GM23248 (cell line): Measurements from ENCODE around the gene PPP6R2. TPM values are rescaled to one million over a fixed set of nuclear protein-coding genes. Genes with fewer than 3 reads are reported as not detected.

ENCODE experiments used
- DNase-seq: peaks from one replicate; pipeline ENCODE4 v3.0.0-alpha.2; 2015
- H2AFZ ChIP-seq: fragments of 200-600 bp; sonication (generic); 2 replicates; pipeline ENCODE4 v1.6.1; 2016; ENCODE audit warnings: antibody characterized with exemption
- H3F3A ChIP-seq: fragments of 200-600 bp; sonication (generic); 2 replicates; pipeline ENCODE4 v1.6.1; 2016; ENCODE audit warnings: mild to moderate bottlenecking, antibody characterized with exemption, mixed run types; ENCODE audit not compliant: insufficient read depth
- H3K27ac ChIP-seq: fragments of 200-600 bp; sonication (generic); 2 replicates; pipeline ENCODE4 v1.5.1; 2016; ENCODE audit warnings: mild to moderate bottlenecking
- H3K27me3 ChIP-seq: fragments of 200-600 bp; sonication (generic); replicated peaks from 2 replicates; pipeline ENCODE4 v1.6.1; 2016; ENCODE audit warnings: mild to moderate bottlenecking; ENCODE audit not compliant: insufficient read depth
- H3K36me3 ChIP-seq: fragments of 200-600 bp; sonication (generic); 2 replicates; pipeline ENCODE4 v1.6.1; 2016; ENCODE audit warnings: low read depth, mild to moderate bottlenecking
- H3K4me1 ChIP-seq: fragments of 200-600 bp; sonication (generic); 2 replicates; pipeline ENCODE4 v1.6.1; 2016; ENCODE audit warnings: mild to moderate bottlenecking; ENCODE audit not compliant: insufficient read depth
- H3K4me2 ChIP-seq: fragments of 200-600 bp; sonication (generic); one replicate; pipeline ENCODE4 v1.6.1; 2016; ENCODE audit warnings: mild to moderate bottlenecking; ENCODE audit not compliant: unreplicated experiment
- H3K4me3 ChIP-seq: fragments of 200-600 bp; sonication (generic); 2 replicates; pipeline ENCODE4 v1.5.1; 2016; ENCODE audit warnings: mild to moderate bottlenecking
- H3K79me2 ChIP-seq: fragments of 200-600 bp; sonication (generic); 2 replicates; pipeline ENCODE4 v1.6.1; 2016; ENCODE audit warnings: mild to moderate bottlenecking; ENCODE audit not compliant: insufficient read depth
- H3K9ac ChIP-seq: fragments of 200-600 bp; sonication (generic); 2 replicates; pipeline ENCODE4 v1.6.1; 2016; ENCODE audit warnings: mild to moderate bottlenecking
- H3K9me2 ChIP-seq: fragments of 200-600 bp; sonication (generic); 2 replicates; pipeline ENCODE4 v1.6.1; 2016; ENCODE audit warnings: mixed run types, mild to moderate bottlenecking, moderate library complexity; ENCODE audit not compliant: insufficient read depth
- H3K9me3 ChIP-seq: fragments of 200-600 bp; sonication (generic); one replicate; pipeline ENCODE4 v1.6.1; 2017; ENCODE audit warnings: low read depth
- H4K20me1 ChIP-seq: fragments of 200-600 bp; sonication (generic); 2 replicates; pipeline ENCODE4 v1.6.0; 2016; ENCODE audit not compliant: insufficient read depth
- EZH2 ChIP-seq: fragments of 200-600 bp; sonication (generic); IDR thresholded peaks from 2 replicates; pipeline ENCODE4 v1.6.1; 2018; ENCODE audit warnings: antibody characterized with exemption, mild to moderate bottlenecking; ENCODE audit not compliant: insufficient read depth, poor library complexity, severe bottlenecking
- EZH2phosphoT487 ChIP-seq: fragments of 200-600 bp; sonication (generic); IDR thresholded peaks from 2 replicates; pipeline ENCODE4 v1.6.1; 2018; ENCODE audit warnings: antibody characterized with exemption, moderate library complexity, mild to moderate bottlenecking, low read depth; ENCODE audit not compliant: insufficient read depth
- WGBS, 2 experiments: methylation state at CpG; one replicate each; pipeline ENCODE4 v1.1.6; 2015 to 2017; ENCODE audit warnings: low lambda C conversion rate in 2 of 2, low coverage in 1 of 2; ENCODE audit errors: missing lambda C conversion rate in 2 of 2; 5-methylcytosine and 5-hydroxymethylcytosine counted together
- in situ Hi-C: fragments of 300-500 bp; cut with MboI; formaldehyde crosslinking; loops from 2 replicates; pipeline ENCODE4 v1.15.0; 2020
- polyA plus RNA-seq: library from polyadenylated mRNA; unstranded; fragments of >200 nt; fragmentation: Nextera tagmentation; extraction: Ambion mirVana; gene quantifications from 2 replicates; pipeline ENCODE4 v1.2.1, GENCODE V29; 2016
- total RNA-seq: library from RNA; depleted of rRNA; stranded (reverse); fragments of >200 nt; shearing (Covaris generic); gene quantifications from 2 replicates; pipeline ENCODE4 v1.2.3, GENCODE V29; 2014; rRNA removed

PPP6R2 gene, protein sequence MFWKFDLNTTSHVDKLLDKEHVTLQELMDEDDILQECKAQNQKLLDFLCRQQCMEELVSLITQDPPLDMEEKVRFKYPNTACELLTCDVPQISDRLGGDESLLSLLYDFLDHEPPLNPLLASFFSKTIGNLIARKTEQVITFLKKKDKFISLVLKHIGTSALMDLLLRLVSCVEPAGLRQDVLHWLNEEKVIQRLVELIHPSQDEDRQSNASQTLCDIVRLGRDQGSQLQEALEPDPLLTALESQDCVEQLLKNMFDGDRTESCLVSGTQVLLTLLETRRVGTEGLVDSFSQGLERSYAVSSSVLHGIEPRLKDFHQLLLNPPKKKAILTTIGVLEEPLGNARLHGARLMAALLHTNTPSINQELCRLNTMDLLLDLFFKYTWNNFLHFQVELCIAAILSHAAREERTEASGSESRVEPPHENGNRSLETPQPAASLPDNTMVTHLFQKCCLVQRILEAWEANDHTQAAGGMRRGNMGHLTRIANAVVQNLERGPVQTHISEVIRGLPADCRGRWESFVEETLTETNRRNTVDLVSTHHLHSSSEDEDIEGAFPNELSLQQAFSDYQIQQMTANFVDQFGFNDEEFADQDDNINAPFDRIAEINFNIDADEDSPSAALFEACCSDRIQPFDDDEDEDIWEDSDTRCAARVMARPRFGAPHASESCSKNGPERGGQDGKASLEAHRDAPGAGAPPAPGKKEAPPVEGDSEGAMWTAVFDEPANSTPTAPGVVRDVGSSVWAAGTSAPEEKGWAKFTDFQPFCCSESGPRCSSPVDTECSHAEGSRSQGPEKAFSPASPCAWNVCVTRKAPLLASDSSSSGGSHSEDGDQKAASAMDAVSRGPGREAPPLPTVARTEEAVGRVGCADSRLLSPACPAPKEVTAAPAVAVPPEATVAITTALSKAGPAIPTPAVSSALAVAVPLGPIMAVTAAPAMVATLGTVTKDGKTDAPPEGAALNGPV
- total RNA-seq (50.0 and 58.4 TPM in 2 replicates), polyA plus RNA-seq (22.2 and 22.3 TPM in 2 replicates)

DNA sequence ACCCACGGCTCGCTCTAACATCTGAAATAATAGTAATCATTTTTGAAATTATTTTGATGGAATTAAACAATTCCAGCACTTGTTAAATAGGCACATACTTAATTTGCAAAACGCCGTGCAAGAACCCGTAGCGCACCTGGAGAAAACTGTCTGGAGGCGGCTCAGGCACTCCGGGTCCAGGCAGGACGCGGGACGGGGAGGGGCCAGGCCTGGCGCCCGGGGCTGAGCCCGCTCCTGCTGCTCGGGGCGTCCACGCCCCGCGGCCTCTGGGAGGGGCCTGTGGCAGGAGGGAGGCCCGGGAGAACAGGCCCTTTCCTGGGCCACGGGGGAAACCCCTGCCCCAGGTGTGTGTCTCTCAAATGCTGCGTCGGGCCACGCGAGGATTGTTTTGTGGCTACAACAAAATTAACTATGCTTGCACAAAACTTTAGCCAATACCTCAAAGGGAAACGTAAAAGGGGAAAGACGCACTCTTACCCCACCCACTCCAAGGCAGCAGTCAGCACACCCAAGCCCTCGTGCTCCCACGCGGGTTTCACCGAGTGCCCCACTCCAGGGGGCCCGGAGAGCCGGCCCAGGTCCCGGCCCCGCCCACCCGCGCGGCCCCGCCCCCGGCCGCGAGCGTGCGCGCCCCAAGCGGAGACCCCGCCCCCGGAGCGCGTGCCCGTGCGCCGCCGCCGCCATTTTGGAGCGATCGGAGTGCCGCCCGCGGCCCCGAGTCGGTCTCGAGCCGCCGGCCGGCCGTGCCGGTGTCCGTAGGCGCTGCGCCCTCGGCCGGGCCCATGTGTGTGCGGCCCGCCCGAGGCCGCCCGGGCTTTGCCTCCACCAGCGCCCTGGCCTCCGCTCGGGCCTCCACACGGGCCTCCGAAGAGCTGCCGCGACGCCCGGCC, at the start of gene PPP6R2:
Gene PPP6R2, plus strand, starts transcription at position 677 of the 890 bp plus-strand sequence. CDS start 50,582 bp downstream, outside the sequence.
- H3K27me3 ChIP-seq, result no peaks in the 10 kb centered on the region
- peaks cover 6% of the 10 kb centered on the region; the same call in 1 of the 2 replicates for H3F3A ChIP-seq
- H3K79me2 ChIP-seq, result peaks cover 24% of the 10 kb centered on the region
- in situ Hi-C loops, result no loop called here
- no peaks in the 10 kb centered on the region; the same call in 1 of the 2 replicates for H4K20me1 ChIP-seq
- H3K4me2 ChIP-seq, result peak within 1 kb of the TSS; percentile 98
- peak; percentile 88 for DNase-seq
- peak within 1 kb of the TSS; percentile 89 for H3K9ac ChIP-seq
- H3K4me3 ChIP-seq, result peak within 1 kb of the TSS; percentile 82
- WGBS, 2 experiments, result 0 to 1% methylated on average over 45 to 54 of the region's 87 CpGs
- H3K9me3 ChIP-seq, result no peaks in the 10 kb centered on the region
- H3K36me3 ChIP-seq, result no peaks in the 10 kb centered on the region
- no peaks in the 10 kb centered on the region for H3K4me1 ChIP-seq
- no peaks in the 10 kb centered on the region for H3K9me2 ChIP-seq
- peak within 1 kb of the TSS; percentile 66 for H3K27ac ChIP-seq
- peak within 1 kb of the TSS; percentile 82 for H2AFZ ChIP-seq
- TF ChIP-seq EZH2 (no peak), EZH2phosphoT487 (no peak)

DNA sequence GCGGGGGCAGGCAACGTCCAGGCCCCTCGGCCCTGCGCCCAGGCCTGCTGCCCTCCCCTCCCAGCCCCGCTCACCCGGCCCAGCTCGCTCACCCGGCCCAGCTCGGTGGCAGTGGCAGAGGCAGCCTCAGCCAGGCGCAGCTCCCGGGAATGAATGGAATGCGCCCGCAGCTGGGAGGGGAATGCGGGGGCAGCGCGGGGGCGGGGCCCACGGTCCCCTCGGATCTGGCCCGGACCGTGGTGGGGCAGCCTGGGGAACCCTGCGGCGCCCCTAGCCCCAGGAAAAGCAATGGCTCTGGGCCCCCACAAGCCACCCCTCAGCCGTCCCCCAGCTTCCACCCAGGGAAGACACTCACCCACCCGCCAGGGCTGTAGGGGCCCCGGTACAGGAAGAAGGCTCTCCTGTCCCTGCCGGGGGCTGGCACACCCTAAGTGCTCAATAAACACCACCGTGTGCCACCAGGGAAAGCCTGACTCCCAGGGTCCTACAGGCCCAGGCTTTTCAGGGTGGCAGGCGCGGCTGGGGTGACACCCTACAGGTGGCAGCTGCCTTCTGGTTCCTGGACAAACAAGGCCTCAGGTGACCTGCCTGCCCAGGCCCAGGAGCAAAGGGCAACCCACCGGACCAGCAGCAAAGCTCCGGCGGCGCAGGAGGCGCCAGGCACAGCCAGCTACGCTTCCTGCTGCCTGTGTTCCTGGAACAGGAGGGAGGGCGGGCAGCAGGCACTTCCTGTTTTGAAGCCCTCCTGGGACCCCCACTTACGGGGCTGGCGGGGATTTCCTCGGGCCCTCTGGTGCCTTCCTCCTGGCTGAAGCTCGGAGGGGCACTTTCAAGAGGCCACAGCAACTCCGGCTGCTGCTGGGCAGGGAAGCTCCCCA, 49.4 kb upstream of the PPP6R2 start:
- Histone ChIP-seq H3K36me3 (peaks cover 3% of the 10 kb centered on the region; the same call in 1 of the 2 replicates), H3K9me2 (no peaks in the 10 kb centered on the region), H3K9ac (peak overlapping the region; percentile 71), H3K79me2 (peaks cover 99% of the 10 kb centered on the region), H3K27ac (peak overlapping the region; percentile 66), H4K20me1 (no peaks in the 10 kb centered on the region; the same call in 1 of the 2 replicates), H3K4me3 (peak overlapping the region; percentile 56), H3K27me3 (no peaks in the 10 kb centered on the region), H2AFZ (no peak overlapping the region), H3K9me3 (no peaks in the 10 kb centered on the region), H3K4me1 (peaks cover 20% of the 10 kb centered on the region), H3F3A (peaks cover 9% of the 10 kb centered on the region; the same call in 1 of the 2 replicates), H3K4me2 (peak overlapping the region; percentile 69)
- in situ Hi-C loops, result no loop called here
- peak; percentile 83 for DNase-seq
- TF ChIP-seq EZH2, result no peak
- TF ChIP-seq EZH2phosphoT487, result no peak
- 18 to 32% methylated on average over 19 to 31 of the region's 42 CpGs for WGBS, 2 experiments

DNA sequence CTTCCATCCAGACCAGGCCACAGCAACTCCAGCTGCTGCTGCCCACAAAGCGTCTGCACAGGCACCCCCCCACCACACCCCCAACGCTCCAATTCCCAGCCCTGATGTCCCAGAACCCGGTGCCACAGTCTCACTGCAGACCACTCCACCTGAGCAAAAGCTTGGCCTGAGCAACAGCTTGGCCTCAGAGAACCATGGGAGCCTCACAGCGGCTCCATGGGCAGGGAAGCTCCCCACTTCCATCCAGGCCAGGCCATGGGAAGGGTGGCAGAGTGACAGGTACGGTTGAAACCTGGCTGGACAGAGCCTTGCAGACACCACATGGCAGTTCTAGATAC, 48.8 kb upstream of the PPP6R2 start:
- peak overlapping the region; percentile 71 for H3K9ac ChIP-seq
- no peaks in the 10 kb centered on the region for H3K27me3 ChIP-seq
- peaks cover 98% of the 10 kb centered on the region for H3K79me2 ChIP-seq
- no peaks in the 10 kb centered on the region; the same call in 1 of the 2 replicates for H4K20me1 ChIP-seq
- H2AFZ ChIP-seq, result no peak overlapping the region
- peaks cover under 1% of the 10 kb centered on the region; the same call in 1 of the 2 replicates for H3K36me3 ChIP-seq
- 63 to 73% methylated on average over 4 to 5 of the region's 5 CpGs for WGBS, 2 experiments
- H3F3A ChIP-seq, result peaks cover 9% of the 10 kb centered on the region; the same call in 1 of the 2 replicates
- no peaks in the 10 kb centered on the region for H3K9me2 ChIP-seq
- no peak for TF ChIP-seq EZH2phosphoT487
- no peak for TF ChIP-seq EZH2
- in situ Hi-C loops, result no loop called here
- H3K4me3 ChIP-seq, result no peak overlapping the region
- peak overlapping the region; percentile 66 for H3K27ac ChIP-seq
- H3K4me2 ChIP-seq, result peak overlapping the region; percentile 69
- DNase-seq, result peak; percentile 22
- H3K9me3 ChIP-seq, result no peaks in the 10 kb centered on the region
- H3K4me1 ChIP-seq, result peaks cover 20% of the 10 kb centered on the region
